Measurements from ENCODE around the gene PROP1.

PROP1 gene

DNA sequence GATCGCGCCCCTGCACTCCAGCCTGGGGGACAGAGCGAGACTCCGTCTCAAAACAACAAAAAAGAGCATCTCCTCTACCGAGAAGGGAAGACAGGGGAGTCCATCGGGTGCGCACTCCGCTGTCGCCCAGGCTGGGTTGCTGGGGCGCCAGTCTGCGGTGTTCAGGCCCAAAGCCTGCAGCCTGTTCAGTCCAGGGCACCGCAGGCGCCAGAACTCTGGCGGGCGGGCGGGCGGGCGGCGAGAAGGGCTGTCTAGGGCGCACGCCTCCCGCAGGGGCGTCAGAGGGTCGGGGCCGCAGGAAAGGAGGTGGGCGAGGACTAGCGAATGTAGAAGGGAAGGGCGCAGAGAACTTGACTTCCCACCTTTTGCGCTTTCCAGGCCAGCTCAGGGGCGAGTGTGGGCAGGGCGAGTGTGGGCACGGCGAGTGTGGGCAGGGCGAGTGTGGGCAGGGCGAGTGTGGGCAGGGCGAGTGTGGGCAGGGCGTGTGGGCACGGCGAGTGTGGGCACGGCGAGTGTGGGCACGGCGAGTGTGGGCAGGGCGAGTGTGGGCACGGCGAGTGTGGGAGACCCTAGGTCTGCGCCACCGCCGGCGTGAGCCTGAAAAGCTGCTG lies 10.5 kb downstream of the PROP1 start:
- Histone ChIP-seq H3K27ac (ENCODE audit: low read length) (no peak overlapping the region), H3K9me3 (ENCODE audit: insufficient read depth, low read length) (no peaks in the 10 kb centered on the region), H3K79me2 (ENCODE audit: low read length) (no peaks in the 10 kb centered on the region), H3K4me1 (ENCODE audit: low read length) (0 out of 2 replicates have a peak, but pooled peaks cover 5% of the 10 kb centered on the region), H4K20me1 (ENCODE audit: insufficient read depth, low read length) (no peaks in the 10 kb centered on the region), H3K4me3 (ENCODE audit: low read length) (no peak overlapping the region), H3K36me3 (replicated peaks; ENCODE audit: low read depth, low read length) (no peaks in the 10 kb centered on the region), H3K27me3 (ENCODE audit: low read depth, low read length) (no peaks in the 10 kb centered on the region), H3K9ac (ENCODE audit: low read length) (no peak overlapping the region), H3K4me2 (ENCODE audit: low read length) (no peak overlapping the region), H2AFZ (ENCODE audit: low read depth, low read length) (no peak overlapping the region)
- TF ChIP-seq EZH2phosphoT487 (IDR thresholded peaks at IDR 0.05; ENCODE audit: low read depth) (no peak), CTCF (IDR thresholded peaks at IDR 0.05; ENCODE audit: low read depth, low read length) (no peak)

GRCh38 chr5:177984584-177985206 lies 11.3 kb downstream of the PROP1 start:
- Histone ChIP-seq H3K36me3 (replicated peaks; ENCODE audit: low read depth, low read length) (no peaks in the 10 kb centered on the region), H3K9me3 (ENCODE audit: insufficient read depth, low read length) (no peaks in the 10 kb centered on the region), H3K4me3 (ENCODE audit: low read length) (no peak overlapping the region), H3K4me2 (ENCODE audit: low read length) (no peak overlapping the region), H3K27ac (ENCODE audit: low read length) (no peak overlapping the region), H3K79me2 (ENCODE audit: low read length) (no peaks in the 10 kb centered on the region), H3K4me1 (ENCODE audit: low read length) (0 out of 2 replicates have a peak, but pooled peaks cover 5% of the 10 kb centered on the region), H4K20me1 (ENCODE audit: insufficient read depth, low read length) (no peaks in the 10 kb centered on the region), H3K27me3 (ENCODE audit: low read depth, low read length) (no peaks in the 10 kb centered on the region), H3K9ac (ENCODE audit: low read length) (no peak overlapping the region), H2AFZ (ENCODE audit: low read depth, low read length) (no peak overlapping the region)
- TF ChIP-seq EZH2phosphoT487 (IDR thresholded peaks at IDR 0.05; ENCODE audit: low read depth) (no peak), CTCF (IDR thresholded peaks at IDR 0.05; ENCODE audit: low read depth, low read length) (no peak)

DNA sequence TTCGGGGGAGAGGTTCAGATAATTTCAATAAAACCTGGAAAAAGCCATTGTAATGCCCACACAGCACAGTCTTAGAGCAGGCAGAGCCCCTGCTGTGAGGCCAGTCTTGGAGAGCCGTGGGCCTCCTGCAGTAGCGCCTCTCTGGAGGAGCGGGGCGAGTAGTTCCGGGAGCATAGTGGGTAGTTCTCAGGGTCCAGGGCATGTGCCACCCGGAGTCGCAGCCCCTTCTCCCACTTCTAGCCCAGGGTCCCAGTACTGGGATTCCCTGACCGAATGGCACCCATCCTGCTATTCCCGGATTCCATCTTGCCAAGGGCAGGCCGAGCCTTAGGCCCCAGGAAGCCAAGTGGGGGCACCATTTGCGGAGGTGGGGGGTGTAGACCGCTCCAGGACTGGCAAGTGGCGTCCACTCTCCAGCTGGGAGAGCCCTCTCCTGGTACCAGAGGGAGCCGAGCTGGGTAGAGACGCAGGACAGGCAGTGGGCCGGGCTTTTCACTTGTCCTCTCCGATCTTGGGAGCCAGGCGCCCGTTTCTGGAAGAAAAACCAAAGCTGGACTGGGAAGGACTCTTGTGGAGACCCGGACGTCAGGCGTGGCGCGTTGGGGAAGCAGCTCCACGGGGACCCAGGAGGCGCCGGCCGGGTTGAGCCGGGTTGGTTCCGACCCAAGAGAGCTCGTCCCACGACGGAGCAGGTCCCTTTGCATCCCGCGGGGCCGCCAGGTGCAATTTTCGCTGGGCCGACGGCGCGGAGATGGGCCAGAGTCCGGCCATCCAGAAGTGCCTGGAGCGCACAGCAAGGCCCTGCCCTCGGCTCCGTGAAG lies 12.1 kb downstream of the PROP1 start:
- Histone ChIP-seq H3K36me3 (replicated peaks; ENCODE audit: low read depth, low read length) (no peaks in the 10 kb centered on the region), H3K9ac (ENCODE audit: low read length) (no peak overlapping the region), H3K9me3 (ENCODE audit: insufficient read depth, low read length) (no peaks in the 10 kb centered on the region), H3K4me2 (ENCODE audit: low read length) (no peak overlapping the region), H3K79me2 (ENCODE audit: low read length) (no peaks in the 10 kb centered on the region), H3K4me1 (ENCODE audit: low read length) (0 out of 2 replicates have a peak, but pooled peaks cover 5% of the 10 kb centered on the region), H3K27me3 (ENCODE audit: low read depth, low read length) (no peaks in the 10 kb centered on the region), H3K4me3 (ENCODE audit: low read length) (no peak overlapping the region), H2AFZ (ENCODE audit: low read depth, low read length) (no peak overlapping the region), H4K20me1 (ENCODE audit: insufficient read depth, low read length) (no peaks in the 10 kb centered on the region), H3K27ac (ENCODE audit: low read length) (no peak overlapping the region)
- TF ChIP-seq EZH2phosphoT487 (IDR thresholded peaks at IDR 0.05; ENCODE audit: low read depth) (no peak), CTCF (IDR thresholded peaks at IDR 0.05; ENCODE audit: low read depth, low read length) (no peak)

DNA sequence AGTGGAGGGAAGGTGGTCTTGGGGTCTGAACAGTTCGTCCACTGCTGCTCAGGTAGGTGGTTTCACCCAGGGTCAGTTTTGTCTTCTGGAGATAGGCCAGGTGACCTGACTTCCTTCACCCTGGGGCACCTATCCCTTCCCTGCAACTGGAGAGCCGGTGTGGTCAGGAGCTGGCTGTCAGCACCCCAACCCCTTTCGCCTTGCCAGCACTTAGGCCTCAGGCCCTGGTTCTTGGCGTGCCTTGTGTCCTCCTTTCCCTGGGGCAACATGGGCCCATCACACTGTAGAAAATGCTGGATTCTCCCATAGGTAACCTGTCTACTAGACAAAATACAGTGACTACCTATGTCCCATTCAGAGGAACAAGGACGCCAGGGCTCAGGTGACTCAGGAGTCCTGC lies 13.1 kb downstream of the PROP1 start:
- TF ChIP-seq EZH2phosphoT487 (IDR thresholded peaks at IDR 0.05; ENCODE audit: low read depth) (no peak), CTCF (IDR thresholded peaks at IDR 0.05; ENCODE audit: low read depth, low read length) (no peak)
- Histone ChIP-seq H2AFZ (ENCODE audit: low read depth, low read length) (no peak overlapping the region), H3K27me3 (ENCODE audit: low read depth, low read length) (no peaks in the 10 kb centered on the region), H3K79me2 (ENCODE audit: low read length) (no peaks in the 10 kb centered on the region), H3K36me3 (replicated peaks; ENCODE audit: low read depth, low read length) (no peaks in the 10 kb centered on the region), H3K4me2 (ENCODE audit: low read length) (no peak overlapping the region), H3K9ac (ENCODE audit: low read length) (no peak overlapping the region), H3K4me3 (ENCODE audit: low read length) (no peak overlapping the region), H3K27ac (ENCODE audit: low read length) (no peak overlapping the region), H3K4me1 (ENCODE audit: low read length) (0 out of 2 replicates have a peak, but pooled peaks cover 5% of the 10 kb centered on the region), H4K20me1 (ENCODE audit: insufficient read depth, low read length) (no peaks in the 10 kb centered on the region), H3K9me3 (ENCODE audit: insufficient read depth, low read length) (no peaks in the 10 kb centered on the region)

Data from OCI-LY3 (cell line).